Measurements from ENCODE around the gene SFI1.
A peak's percentile ranks its signal among the peaks of the same experiment; 100 is the strongest.

The SFI1 gene

DNA sequence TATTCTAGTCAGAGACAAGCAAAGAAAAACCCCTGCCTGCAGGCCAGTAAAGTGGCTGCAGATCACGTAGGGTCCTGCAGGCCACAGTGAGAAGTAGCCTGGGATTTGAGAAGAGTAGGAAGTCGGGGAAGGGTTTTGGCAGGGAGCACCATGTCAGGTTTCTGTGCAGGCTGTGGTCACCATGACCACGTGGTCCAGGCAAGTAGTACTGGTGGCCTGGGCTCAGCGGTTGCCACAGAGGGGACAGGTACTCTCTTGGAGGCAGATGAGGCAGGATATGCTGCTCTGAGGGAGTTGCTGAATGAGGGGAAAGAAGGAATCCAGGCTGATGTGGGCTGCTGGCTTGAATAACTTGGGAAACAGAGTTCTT is 119.1 kb downstream of the SFI1 start:
- DNase-seq (ENCODE audit: low read depth in 4 of 4, low spot score in 1 of 4), result no peak

- DNase-seq (ENCODE audit: low read depth in 4 of 4, low spot score in 1 of 4), result no peak
These were observed 119.6 kb downstream of the SFI1 start for GRCh38 chr22:31615940-31616314.

GRCh38 chr22:31616315-31616980 is 120.1 kb downstream of the SFI1 start:
- DNase-seq (ENCODE audit: low read depth in 4 of 4, low spot score in 1 of 4), result peak in 2 of 4 experiments; percentile 21 to 34

DNA sequence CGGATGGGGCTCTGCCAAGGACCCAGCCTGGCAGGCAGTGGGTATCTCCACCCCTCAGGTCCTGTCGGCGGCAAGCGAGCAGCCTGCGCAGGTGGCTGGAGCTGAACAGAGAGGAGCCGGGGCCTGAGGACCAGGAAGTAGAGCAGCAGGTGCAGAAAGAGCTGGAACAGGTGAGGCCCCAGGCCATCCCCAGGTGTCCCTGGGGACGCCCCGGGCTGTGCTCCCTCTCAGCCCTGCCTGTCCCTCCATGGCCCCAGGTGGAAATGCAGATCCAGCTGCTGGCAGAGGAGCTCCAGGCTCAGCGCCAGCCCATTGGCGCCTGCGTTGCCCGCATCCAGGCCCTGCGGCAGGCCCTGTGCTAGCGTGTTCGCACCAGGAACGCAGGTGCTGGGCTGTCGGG is 121.7 kb downstream of the SFI1 start:
- DNase-seq (ENCODE audit: low read depth in 4 of 4, low spot score in 1 of 4), result no peak

- DNase-seq (ENCODE audit: low read depth in 4 of 4, low spot score in 1 of 4), result no peak
These were observed 122.3 kb downstream of the SFI1 start for GRCh38 chr22:31618471-31619176.

GRCh38 chr22:31619611-31620300 is 123.4 kb downstream of the SFI1 start:
- DNase-seq (ENCODE audit: low read depth in 4 of 4, low spot score in 1 of 4), result no peak

DNA sequence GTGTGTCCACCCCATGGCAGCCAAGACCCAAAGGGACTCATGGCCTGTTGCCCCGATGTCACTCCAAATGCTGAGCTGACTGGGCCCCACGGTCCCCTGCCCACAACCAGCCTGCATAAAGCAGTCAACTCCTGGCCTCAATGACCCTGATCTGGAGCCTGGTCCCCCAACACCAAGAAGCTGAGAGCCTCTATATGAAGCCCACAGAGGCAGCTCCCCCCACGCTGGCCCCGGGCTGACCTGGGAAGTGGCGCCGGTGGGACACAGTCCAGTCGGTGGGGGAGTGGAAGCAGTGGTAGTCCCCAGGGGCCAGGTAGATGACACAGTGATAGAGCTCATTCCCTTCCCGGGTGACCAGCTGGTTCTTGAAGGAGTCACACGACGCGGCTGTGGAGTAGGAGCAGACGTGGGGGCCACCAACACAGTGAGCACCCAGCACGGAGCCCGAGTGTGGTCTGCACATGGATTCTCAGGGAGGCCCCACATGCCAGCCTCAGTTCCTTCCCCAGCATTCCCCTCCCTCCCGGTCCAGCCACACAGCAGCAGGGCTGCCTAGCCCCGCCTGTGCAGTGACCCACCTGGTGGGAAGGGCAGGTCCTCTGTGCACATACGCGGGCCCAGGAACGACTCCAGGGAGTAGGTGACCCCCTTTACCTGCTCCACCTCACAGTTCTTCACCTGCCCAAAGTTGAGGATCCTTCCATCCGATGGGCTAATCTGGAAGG is 124.6 kb downstream of the SFI1 start:
- DNase-seq (ENCODE audit: low read depth in 4 of 4, low spot score in 1 of 4), result no peak

GRCh38 chr22:31621507-31622124 is 125.3 kb downstream of the SFI1 start:
- DNase-seq (ENCODE audit: low read depth in 4 of 4, low spot score in 1 of 4), result no peak

- DNase-seq (ENCODE audit: low read depth in 4 of 4, low spot score in 1 of 4), result no peak
These were observed 126.6 kb downstream of the SFI1 start for GRCh38 chr22:31622980-31623379.

- DNase-seq (ENCODE audit: low read depth in 4 of 4, low spot score in 1 of 4), result no peak
These were observed 127.4 kb downstream of the SFI1 start for GRCh38 chr22:31623592-31624304.

DNA sequence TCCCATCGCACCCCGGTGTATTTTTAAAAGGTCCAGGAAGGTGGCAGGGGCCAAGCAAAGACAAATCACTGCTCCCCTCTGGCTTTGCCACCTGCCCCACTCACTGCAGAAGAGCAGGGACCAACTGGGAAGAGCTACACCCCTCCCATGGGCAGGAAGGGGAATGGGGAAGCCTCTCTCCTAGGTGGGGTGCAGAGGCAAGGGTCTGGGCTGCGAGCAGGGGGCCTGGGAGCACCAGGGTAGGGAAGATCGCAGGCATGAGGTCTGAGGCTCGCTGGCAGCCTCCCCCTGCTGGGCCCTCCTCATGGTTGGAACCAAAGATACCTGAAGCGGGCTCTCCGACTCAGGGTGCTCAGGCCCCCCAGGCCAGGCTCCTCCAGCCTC is 128.9 kb downstream of the SFI1 start:
- DNase-seq (ENCODE audit: low read depth in 4 of 4, low spot score in 1 of 4), result no peak

GRCh38 chr22:31625661-31626426 is 129.5 kb downstream of the SFI1 start:
- no peak for DNase-seq (ENCODE audit: low read depth in 4 of 4, low spot score in 1 of 4)

- no peak for DNase-seq (ENCODE audit: low read depth in 4 of 4, low spot score in 1 of 4)
These were observed 130.3 kb downstream of the SFI1 start for GRCh38 chr22:31626427-31627150.

GRCh38 chr22:31627223-31627731 is 130.9 kb downstream of the SFI1 start:
- no peak for DNase-seq (ENCODE audit: low read depth in 4 of 4, low spot score in 1 of 4)

DNA sequence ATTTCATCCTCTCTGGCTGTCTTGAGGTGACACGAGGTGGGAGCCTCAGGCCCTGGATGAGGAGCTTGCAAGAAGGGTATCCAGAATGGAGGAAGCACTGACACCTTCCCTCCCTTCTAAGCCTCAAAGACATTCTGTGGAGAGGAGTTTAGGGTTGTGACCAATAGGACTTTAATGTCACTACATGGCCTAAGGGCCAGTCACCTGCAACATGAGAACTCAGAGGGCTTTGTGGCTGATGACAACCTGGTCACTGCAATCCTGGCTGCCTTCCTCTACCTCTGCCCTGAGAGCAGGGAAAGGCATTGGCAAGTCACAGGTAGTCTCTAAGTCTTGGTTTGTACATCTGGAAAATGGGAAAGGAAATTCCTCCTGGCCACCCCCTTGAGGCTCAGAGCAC is 132.0 kb downstream of the SFI1 start:
- DNase-seq (ENCODE audit: low read depth in 4 of 4, low spot score in 1 of 4), result no peak

DNA sequence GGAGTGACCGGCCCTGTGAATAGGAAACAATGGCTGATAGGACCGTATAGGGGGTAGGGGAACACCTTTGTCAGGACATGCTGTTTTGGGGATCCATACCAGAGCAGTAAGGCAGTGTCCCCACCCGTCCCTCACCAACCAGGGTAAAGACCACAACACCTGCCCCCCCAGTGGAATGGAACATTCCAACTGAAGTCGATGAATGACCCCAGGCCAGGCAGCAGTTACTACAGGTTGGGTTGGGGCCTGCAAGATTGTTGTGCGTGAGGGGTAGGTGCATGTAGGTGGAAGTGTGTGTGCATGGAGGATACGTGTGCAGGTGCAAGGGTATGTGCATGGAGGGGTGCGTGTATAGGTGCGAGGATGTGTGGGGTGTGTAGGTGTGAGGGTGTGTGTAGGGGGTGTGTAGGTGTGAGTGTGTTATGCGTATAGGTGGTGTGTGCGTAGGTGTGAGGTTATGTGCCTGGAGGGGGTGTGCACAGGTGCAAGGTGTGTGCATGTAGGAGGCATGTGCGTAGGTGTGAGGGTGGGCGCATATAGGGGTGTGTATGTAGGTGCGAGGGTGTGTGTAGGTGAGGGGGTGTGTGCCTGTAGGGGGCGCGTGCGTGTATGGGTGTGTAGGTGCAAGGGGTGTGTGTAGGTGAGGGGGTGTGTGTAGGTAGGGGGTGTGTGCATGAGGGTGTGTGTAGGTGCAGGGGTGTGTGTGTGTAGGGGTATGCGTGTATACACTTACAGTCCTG is 132.8 kb downstream of the SFI1 start:
- no peak for DNase-seq (ENCODE audit: low read depth in 4 of 4, low spot score in 1 of 4)

DNA sequence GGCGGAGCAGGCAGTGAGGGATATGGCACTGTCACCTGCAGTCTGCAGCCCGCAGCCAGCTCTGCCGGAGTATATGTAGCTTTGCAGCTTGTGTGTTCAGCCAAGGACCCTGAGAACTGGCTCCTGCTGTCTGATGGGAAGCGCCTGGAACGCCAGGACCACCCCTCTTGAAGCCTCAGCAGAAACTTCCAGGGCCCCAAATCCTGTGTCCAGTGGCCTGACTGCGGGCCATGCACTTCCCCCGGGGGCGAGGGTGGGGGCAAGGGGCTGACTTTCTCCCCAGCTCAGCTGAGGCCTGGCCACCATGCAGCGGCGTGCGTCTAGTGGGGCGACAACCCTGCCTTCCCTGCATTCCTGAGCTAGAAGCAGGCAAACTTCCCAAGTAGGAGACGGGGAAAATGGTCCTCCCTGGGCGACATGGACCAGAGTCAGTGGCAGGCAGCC is 133.4 kb downstream of the SFI1 start:
- no peak for DNase-seq (ENCODE audit: low read depth in 4 of 4, low spot score in 1 of 4)
